GDM1 (cell line): ENCODE measurements around the gene TP53TG5.

Experiments
- DNase-seq: peaks from one replicate; lab custom pipeline; 2025; lab: John Stamatoyannopoulos, UW

Gene TP53TG5

DNA sequence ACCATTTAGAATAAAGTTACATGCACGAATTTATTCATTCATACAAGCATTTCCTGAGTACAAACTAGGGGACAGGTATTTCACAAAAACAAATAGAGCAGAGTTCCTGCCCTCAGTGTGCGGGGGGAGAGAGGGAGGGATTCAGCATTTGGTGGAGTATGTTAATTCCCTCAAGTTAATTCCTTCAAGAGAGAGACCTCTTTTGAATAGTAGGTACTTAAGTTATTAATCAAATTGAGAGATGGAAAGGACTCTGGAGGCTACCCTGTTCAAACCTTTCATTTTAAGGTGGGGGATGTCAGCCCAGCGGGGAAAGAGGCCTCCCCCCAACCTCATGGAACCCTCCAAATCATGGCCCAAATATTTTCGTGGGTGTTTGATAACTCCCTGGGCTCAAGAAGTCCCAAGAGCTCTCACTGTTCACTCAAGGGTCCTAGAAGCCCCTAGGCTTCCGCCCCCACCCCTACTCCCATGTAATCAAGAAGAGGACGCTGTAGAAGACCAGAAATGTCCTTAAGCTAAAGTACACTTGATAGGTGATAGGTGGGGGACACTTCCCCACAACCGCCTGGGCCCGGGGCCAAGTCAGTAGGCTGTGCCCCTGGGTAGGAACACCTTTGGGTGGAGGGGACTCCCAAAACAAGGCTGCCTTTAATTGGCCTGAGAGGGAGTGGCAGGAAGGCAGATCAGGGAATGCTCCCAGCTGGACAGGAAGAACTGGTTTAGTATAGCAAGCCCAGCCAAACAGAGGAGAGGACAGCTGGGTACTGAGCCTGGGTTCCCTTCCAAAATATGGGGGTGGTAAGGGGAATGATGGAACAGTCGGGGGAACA lies 32.8 kb downstream of the TP53TG5 start:
- no peak for DNase-seq

DNA sequence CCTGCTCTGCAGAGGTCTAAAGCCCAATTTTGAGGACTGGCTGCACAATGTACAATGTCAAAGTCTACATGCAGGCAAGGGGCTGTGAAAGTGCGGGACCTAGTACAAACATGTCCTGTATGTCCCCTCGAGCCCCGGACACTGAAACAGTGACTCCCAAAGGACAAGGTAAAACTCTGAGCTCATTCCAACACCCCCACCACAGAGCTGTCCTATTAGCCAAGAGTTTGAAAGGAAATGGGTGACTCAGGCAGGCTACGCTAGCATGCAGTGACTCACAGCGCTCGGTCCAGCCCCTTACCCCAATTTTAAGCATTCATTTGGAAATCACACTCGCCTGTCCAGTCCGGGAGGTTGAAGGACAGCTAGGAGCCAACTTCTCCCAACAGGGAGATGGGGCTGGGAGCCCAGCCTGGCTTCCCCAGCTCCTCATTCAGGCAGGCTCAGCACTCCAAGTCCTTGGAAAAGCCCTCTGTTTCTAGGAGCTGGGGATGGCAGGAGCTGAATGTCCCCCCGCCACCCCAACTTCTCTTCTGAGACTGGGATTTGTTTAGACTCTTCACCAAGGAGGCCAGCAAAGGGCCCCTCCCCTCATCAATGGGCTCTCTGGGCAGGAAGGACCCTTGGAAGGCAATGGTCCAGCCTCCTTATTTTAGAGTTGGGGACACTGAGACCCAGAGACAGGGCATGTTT lies 33.8 kb downstream of the TP53TG5 start:
- DNase-seq: no peak

DNA sequence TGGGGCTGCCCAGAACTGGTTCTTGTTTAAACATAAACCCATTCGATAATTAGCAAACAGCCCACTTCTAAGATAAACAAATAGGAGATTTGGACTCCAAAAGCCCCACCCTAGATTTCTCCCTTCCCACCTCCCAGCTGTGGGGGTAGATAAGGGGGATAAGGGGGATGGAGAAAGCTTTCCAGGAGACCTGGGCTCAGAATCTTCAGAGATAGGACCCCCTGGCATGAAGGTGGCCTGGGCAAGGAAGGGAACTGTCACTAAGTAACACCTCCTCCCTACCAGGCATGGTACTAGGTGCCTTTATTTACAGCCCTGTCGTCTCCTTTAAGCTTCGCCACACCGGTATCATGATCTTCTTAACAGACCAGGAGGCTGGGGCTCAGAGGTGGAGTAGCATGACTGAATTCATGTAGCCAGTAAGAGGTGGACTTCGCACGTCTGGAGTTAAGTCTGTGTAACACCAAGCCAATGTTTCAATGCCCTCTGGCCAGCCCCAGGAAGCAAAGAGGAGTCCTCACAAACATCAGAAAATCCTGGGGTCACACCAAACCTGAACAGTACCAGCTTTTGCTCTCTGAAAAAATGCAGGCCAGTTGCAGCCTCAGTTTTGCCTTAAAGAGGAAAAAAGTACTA lies 34.5 kb downstream of the TP53TG5 start:
- DNase-seq: no peak

DNA sequence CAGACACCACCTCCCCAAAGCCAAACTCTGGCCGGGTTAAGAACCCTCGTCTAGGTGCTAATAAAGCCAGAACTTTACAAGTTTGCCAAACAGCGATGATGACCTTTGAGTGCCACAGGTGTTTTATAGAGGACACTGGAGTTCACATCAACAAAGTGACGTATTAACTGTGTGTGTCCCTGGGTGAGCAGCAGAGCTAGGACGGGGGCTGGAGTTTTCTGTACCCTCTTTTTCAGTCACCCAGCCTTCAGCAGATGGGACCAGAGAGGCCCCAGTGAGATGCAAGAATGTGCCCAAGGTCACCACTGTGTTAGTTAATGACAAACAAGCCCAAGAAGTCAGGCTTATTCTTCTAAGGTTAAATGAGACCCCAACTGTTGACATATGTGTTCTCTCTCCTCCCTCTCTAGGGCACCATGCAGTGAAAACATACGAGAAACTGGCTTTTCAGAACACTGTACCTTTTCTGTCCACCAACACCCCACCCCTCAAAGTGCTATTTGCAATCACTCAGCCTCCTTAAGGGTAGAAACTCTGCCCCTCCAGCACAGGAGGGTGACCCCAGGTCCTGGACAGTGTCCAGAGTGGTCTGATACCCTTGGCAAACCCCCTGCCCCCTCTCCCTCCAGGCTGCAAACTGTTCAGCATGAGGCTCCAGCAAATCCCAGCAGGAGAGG lies 35.1 kb downstream of the TP53TG5 start:
- DNase-seq: no peak

DNA sequence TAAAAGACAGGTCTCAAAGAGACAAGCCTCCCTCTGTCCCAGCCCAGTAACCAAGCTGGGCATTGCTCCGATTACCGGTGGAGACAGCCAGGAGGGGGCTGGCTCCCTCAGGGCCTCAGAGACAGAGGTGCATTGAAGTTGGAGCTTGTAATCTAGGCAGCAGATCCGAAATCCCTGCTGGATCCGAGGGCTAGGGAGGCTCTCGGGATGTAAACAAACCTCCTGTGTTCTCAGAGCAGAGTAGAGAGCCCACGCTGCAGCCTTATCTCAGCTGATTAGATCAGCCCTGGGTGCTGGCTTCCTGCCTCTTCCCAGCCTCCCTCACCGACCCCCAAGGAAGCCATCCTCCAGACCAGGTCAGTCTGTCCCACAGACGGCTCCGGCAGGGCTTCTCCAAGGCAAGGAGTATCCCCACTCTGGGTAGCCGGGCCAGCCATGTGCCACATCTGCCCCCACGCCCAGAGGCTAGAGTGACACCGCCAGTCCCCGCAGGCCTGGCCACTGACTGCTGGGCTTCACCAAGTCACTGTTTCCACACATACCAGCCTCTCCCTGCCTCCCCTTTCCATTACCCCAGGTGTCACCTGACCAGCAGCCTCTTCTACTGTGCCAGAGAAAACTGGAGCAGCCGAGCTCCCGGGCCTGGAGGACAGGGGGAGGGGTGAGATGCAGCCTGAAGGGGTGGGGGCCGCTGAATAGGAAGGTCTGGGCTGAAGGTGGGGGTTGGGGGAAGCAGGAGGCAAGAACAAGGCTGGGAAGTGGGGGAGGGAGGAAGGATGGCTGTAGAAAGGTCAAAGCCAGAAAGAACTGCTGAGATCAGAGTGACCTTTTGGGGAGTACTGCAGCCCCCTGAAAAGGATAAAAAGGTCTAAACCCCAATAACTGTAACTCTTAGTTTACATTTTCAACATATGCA lies 35.9 kb downstream of the TP53TG5 start:
- no peak for DNase-seq

DNA sequence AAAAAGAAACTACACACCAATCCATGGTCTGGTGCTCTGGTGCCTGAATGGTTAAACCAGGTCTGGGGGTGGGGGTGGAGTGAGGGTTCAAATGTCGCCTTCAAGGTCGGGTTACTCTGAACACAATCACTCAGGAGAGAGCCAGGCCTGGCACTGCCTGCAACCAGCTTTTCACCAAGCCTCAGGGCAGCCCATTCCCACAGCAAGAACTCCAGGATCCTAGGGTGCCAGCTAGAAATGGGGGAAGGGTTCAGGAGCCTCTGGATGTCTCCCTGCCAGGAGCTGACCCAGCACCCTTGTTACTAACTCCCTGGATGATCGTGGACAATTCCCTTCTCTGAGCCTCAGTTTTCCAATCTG lies 36.6 kb downstream of the TP53TG5 start:
- no peak for DNase-seq

DNA sequence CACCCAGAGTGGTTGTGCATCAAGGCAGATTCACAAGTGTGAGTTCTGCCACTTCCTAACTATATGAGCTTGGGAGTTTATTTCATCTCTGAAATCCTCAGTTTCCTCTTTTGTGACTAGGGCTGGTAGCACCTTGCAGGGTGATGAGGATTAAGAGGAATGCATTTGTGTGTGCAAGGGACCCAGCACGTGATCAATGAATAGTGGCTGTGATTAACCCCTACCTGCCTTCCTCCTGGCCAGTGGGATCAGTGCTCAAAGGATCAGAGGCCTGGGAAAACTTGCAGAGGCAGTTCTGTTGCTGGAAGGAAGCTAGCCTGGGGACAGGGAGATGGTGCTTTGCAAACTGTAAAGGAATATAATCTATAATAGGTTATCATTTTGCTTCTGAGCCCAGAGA lies 37.2 kb downstream of the TP53TG5 start:
- no peak for DNase-seq

DNA sequence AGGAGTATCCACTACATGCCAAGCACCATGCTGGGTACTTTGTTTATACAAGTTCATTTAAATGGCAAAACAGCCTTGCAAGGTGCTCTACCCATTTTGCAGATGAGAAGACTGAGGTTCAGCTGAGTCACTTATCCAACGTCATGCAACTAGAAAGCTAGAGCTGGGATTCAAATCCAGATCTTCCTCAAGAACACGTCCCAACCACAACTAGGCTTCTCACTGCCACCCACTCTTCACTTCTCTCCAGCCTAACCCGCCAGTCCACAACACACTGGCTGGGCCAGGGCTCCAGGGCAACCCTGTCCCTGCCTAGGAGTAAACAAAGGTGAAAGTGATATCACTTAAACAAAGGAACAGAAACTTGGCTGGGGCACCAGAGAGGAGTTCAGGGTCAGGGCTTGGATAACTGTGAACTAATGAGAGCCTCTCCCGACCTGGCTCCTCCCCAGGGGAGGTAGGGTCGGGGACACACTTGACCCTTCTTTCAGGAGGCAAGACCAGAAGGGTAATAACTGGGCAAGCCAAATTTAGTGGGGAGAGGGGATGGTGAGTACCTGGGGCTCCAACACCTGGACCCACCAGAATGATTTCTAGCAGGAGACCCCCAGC lies 37.8 kb downstream of the TP53TG5 start:
- no peak for DNase-seq

DNA sequence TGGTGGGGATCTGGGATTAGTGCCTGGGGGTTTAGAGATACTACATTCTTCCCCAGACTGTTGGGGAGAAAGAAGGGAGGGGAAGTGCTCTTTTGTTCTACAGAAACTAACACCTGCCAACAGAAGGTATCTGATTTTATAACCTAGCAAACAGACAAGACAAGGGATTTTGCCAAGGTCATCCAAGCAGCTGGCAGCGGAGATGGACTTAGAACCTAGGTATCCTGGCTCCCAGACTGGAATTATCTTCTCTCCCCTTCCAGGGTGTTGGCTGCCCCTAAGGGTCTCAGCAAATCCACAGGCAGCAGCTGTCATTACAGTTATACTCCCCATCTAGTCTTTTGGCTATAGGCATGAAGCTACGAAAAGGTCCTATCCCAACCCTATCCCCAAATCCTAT lies 38.3 kb downstream of the TP53TG5 start:
- DNase-seq: no peak

DNA sequence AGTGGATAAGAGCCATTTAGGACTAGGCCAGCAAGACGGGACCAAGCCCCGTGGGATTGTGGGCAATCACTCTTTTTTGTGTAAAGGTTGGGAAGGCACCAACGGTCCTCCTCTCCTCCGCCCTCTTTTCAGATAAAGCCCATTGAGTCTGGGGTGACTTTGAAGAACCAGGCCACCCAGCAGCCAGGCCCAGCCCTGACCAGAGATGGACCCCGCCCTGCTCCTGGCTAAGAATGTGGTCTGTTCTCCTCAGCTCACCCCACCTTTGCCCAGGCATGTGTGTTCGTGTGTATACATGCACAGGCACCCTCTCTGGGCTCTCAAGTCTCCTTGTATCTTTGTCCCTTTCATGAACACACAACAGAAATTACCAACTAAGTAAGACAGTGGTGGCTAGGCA lies 39.0 kb downstream of the TP53TG5 start:
- no peak for DNase-seq

DNA sequence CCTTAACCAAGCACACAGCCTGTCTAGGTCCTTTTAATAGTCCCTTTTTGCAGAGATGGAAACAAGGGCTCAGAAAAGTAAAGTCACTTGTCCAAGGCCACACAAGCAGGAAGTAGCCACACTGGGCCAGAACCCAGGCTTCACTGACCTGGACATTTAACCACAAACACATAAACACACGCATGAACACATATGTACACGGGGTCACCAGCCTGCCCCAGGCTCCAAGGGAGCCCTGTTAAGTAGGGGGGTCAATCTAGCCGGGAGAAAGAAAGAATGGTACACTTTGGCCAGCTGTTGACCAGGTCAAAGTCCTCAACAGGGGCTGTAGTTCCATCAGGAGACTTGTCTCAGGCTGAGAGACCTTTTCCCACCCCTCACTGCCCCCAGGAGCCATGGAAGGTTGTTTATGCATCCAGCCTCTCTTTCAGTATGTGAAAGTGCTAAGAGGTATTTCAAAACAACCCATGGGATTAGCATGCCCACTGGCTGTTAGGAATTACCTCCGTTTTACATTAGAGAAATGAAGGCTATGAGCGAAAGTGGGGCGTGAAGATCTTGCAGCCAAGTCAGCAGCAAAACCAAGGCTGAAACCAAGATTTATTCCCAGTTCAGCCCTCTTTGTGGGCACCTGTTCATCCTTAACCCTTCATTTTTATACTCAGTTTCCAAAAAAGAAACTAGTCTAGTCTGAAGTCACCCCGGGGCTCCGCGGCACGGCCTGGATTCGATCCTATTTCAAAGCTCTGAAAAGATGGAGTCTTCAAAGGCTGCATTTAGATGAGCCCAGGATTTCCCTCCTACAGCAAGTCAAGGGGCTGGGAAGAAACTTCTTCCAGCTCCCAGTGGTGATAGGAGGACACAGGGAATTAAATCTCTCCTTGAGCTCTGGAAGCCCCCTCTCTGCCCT lies 39.7 kb downstream of the TP53TG5 start:
- no peak for DNase-seq

DNA sequence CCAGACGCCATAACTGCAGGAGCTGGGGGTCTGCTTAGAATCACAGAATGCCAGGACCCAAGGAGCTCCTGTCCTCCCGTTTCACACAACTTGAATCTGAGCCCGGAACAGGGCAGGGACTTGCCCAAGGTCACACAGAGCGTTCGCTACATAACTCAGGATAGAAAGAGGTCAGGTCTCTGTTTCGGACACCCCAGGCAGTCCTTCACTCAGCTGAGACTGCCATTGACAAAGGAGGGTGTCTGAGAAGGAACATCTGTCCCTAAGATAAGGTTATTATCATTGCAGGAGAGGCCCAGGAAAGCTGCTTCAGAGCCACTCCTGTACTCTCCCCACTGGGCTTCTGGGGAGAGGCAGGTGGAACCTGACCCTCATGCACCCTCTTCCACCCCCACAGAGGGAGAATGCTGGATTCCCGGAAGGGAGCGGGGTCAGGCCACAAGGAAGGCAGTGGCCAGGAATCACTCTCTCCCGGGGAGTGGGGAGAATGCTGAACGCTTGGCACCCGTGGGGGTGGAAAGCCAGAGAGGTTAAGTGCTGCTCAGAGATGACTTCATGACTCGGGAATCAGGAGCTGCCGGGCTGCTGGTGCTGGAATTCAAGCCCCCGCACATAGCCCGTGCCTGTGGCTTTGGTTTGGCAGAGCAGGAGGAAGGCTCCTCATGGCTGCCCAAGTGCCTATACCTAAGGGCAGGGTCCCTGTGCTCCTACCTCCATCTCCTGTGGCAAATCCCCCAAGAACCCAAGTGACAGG lies 40.6 kb downstream of the TP53TG5 start:
- DNase-seq: no peak

DNA sequence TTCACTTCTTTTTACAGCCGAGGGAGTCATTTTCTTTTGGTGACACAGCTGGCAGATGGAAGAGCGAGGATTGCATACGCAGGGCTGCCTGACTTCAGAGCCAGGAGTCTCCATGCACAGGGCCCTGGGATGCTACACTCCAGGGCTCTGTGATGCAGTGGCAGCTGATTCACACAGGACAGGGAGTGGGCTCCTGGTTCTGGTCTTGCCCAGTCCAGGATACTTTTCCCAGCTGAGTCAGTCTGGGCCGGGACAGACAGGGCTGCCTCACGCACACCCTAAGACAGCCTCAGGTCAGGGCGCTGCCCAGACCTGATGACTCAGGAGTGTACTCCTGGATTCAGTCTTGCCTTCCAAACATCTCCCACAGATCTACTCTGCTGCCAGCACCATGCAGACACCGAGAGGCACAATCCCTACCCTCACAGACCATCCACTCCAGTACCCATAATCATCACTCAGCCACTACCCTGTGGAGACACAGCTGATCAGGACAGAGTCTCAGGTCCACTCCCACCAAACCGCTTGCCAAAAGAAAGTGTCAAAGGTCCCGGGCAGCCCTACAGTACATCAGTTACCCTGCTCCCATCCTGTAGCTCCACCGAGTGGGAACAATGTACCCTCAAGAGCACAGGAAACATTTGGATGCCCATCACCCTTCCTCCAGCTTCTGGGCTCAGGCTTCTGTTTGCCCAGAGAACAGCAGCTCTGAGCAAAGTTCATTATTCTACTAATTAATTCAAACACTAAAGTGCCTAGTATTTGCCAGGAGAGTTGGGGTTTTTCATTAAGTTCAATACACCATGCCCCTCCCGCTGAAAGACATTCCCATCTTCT lies 41.4 kb downstream of the TP53TG5 start:
- DNase-seq: no peak

DNA sequence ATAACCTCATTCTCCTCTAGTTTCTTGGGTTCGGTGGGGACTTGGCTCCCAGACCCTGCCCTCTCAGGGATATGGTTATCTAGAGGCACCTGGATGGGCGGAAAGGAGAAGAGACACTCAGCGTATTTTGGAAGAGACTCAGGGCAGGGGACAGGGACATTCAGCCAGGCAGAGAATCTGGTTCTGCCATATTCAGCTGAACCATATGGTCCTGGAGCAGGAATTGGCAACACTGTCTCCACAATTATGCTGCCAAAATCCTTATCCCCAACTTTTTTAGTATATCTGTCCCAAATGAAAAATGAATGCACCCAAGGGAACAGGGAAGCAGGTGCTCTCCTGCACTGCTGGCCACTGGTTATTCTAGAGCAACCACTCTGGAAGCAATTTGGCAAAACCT lies 47.6 kb downstream of the TP53TG5 start:
- DNase-seq: no peak

DNA sequence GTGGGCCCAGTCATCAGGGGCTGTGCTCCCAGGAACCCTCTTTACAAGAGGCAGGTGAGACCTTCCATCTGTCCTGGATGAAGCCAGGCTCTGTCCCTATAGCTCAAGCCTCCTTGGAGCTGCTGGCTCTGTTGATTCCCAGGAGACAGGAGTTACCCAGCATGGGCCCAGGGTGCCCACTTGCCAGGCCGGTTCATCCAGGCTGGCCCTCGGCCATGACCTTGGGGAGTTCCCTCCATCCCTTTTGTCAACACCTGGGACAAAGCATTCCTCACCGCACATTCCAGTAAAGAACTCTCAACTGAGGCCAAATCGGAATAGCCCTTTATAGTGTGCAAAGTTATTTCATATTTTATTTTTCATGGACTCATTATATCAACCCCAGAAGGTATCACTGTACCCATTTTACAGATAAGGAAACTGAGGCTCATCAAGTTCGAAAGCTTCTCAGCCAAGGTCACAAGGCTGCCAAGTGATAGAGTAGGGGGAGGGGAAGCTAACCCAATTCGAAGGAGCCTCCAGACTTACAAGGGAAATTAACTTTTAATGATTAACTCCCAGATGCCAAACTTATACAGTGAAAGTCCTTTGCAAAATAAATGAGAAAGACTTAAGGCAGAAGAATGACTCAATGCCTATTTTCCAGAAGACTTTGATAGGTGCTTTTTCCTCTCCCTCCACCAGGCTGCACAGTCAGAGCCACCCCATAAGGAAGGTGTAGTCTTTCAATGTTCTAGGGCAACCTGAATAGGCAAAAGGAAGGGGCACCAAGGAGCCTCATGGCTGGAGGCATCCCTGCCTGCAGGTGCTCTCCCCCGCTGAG lies 48.4 kb downstream of the TP53TG5 start:
- no peak for DNase-seq

DNA sequence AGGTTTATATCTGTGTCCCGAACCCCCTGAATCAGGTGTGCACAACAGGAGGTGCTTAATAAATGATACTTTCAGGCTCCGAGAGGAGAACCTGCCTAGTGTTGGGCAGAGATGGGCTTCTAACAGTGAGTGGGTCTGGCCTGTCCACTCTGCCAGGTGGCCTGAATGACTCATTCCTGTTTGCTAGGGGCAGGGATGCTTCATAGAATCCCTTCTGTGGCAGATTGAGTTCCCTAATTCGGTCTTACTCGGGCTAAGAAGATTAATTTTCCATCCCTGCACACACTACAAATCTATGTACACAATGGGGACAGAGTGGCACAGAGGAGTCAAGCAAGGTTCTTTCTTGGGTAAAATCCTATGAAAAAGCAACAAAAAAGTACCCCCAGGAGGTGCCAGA lies 49.7 kb downstream of the TP53TG5 start:
- DNase-seq: no peak

DNA sequence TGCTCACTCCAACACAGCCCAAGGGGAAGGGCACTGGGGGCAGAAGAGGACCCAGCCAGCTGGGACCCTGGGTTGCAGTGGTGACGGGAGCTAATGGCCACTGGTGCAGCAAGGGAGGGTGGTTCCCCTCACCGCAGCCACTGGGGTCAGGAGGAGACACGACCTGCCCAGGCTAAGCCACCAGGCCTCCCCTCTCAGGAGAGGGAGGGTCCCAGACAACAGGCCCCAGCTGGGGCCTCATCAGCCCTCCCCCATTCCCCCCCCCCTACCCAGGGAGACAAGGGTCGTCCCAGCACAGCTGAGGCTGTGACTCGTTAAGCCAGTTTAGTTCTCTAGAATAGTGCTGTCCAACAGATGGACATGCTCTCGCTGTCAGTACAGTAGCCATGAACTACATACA lies 52.8 kb downstream of the TP53TG5 start:
- DNase-seq: no peak

DNA sequence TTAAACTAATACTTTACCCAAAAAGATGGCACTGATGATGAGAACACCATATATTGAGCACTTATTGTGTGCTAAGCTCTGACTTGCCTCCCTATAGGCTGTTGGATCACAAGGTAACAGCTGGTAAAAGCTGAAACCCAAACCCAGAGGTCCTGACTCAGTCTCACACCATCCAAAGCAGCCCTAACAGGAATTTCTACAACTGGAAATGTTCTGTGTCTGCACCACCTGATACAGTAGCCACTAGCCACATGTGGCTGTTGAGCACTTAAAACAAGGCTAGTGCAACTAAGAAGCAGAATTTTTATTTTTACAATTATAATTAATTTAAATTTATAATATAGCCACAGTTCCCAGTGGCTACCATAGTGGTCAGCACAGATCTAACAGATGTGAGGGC lies 54.4 kb downstream of the TP53TG5 start:
- no peak for DNase-seq
